SK-N-SH treated with all-trans-retinoic acid at 6 μM for 48 hours (cell line): ENCODE measurements around the gene FIGLA.

ENCODE experiments used
- ATAC-seq: fragments of 200-7000 bp; cut with Tn5 transposase; 3 replicates; pipeline ENCODE4 v1.9.1; 2020; ENCODE audit warnings: mild to moderate bottlenecking, moderate library complexity
- ARNTL ChIP-seq: fragments of 450-650 bp; formaldehyde crosslinking; IDR thresholded peaks from 2 replicates; pipeline ENCODE4 v1.5.0; 2020; ENCODE audit warnings: low read depth, mild to moderate bottlenecking, moderate library complexity, borderline replicate concordance
- BACH2 ChIP-seq: fragments of 250-450 bp; sonication (Bioruptor Pico); IDR thresholded peaks from 2 replicates; pipeline ENCODE4 v1.9.0; 2021; ENCODE audit warnings: mild to moderate bottlenecking, borderline replicate concordance
- CREB5 ChIP-seq: fragments of 250-450 bp; sonication (Bioruptor Pico); IDR thresholded peaks from 2 replicates; pipeline ENCODE4 v1.5.1; 2020; ENCODE audit warnings: low read depth, mild to moderate bottlenecking, moderate library complexity
- CSDC2 ChIP-seq: fragments of 250-450 bp; sonication (Bioruptor Pico); IDR thresholded peaks from 2 replicates; pipeline ENCODE4 v1.5.0; 2020; ENCODE audit warnings: mild to moderate bottlenecking, moderate library complexity
- CSRNP3 ChIP-seq: fragments of 250-450 bp; sonication (Bioruptor Pico); IDR thresholded peaks from 2 replicates; pipeline ENCODE4 v1.5.1; 2021; ENCODE audit warnings: mild to moderate bottlenecking, moderate library complexity
- ESRRG ChIP-seq: fragments of 250-450 bp; sonication (Bioruptor Pico); IDR thresholded peaks from 2 replicates; pipeline ENCODE4 v1.6.1; 2021; ENCODE audit warnings: mild to moderate bottlenecking
- GLIS3 ChIP-seq: fragments of 250-450 bp; sonication (Bioruptor Pico); IDR thresholded peaks from 2 replicates; pipeline ENCODE4 v1.5.0; 2020; ENCODE audit warnings: mild to moderate bottlenecking, moderate library complexity
- ISL1 ChIP-seq: fragments of 250-450 bp; sonication (Bioruptor Pico); IDR thresholded peaks from 2 replicates; pipeline ENCODE4 v2.1.2; 2022; ENCODE audit warnings: mild to moderate bottlenecking, moderate library complexity
- PATZ1 ChIP-seq: fragments of 250-450 bp; sonication (Bioruptor Pico); IDR thresholded peaks from 2 replicates; pipeline ENCODE4 v1.8.0; 2020; ENCODE audit warnings: mild to moderate bottlenecking, moderate library complexity, borderline replicate concordance
- POU6F1 ChIP-seq: fragments of 250-450 bp; sonication (Bioruptor Pico); IDR thresholded peaks from 2 replicates; pipeline ENCODE4 v1.8.0; 2021; ENCODE audit warnings: low read depth, mild to moderate bottlenecking, moderate library complexity, borderline replicate concordance
- PPARA ChIP-seq: fragments of 250-450 bp; sonication (Bioruptor Pico); IDR thresholded peaks from 2 replicates; pipeline ENCODE4 v1.5.0; 2020; ENCODE audit warnings: mild to moderate bottlenecking, borderline replicate concordance
- RARB ChIP-seq: fragments of 250-450 bp; sonication (Bioruptor Pico); IDR thresholded peaks from 2 replicates; pipeline ENCODE4 v1.8.0; 2021; ENCODE audit warnings: mild to moderate bottlenecking, moderate library complexity
- SNAI2 ChIP-seq: fragments of 250-450 bp; sonication (Bioruptor Pico); IDR thresholded peaks from 2 replicates; pipeline ENCODE4 v1.5.0; 2020; ENCODE audit warnings: mild to moderate bottlenecking, moderate library complexity
- TCF4 ChIP-seq: fragments of 250-450 bp; sonication (Bioruptor Pico); IDR thresholded peaks from 2 replicates; pipeline ENCODE4 v1.8.0; 2021; ENCODE audit warnings: mild to moderate bottlenecking, moderate library complexity, borderline replicate concordance
- TOX ChIP-seq: fragments of 250-450 bp; sonication (Bioruptor Pico); IDR thresholded peaks from 2 replicates; pipeline ENCODE4 v1.8.0; 2021; ENCODE audit warnings: mild to moderate bottlenecking, moderate library complexity, borderline replicate concordance
- TSHZ2 ChIP-seq: fragments of 250-450 bp; sonication (Bioruptor Pico); IDR thresholded peaks from 2 replicates; pipeline ENCODE4 v1.5.0; 2020; ENCODE audit warnings: mild to moderate bottlenecking, moderate library complexity
- ZC3H10 ChIP-seq: fragments of 250-450 bp; sonication (Bioruptor Pico); IDR thresholded peaks from 2 replicates; pipeline ENCODE4 v1.5.1; 2021; ENCODE audit warnings: mild to moderate bottlenecking, moderate library complexity
- ZFP3 ChIP-seq: fragments of 250-450 bp; sonication (Bioruptor Pico); IDR thresholded peaks from 2 replicates; pipeline ENCODE4 v1.5.0; 2020; ENCODE audit warnings: mild to moderate bottlenecking, moderate library complexity
- ZFP30 ChIP-seq: fragments of 450-650 bp; formaldehyde crosslinking; IDR thresholded peaks from 2 replicates; pipeline ENCODE4 v1.5.0; 2022; ENCODE audit warnings: mild to moderate bottlenecking, moderate library complexity
- ZNF70 ChIP-seq: fragments of 450-650 bp; formaldehyde crosslinking; IDR thresholded peaks from 2 replicates; pipeline ENCODE4 v1.5.0; 2020; ENCODE audit warnings: mild to moderate bottlenecking, moderate library complexity
- ZNF8 ChIP-seq: fragments of 450-650 bp; formaldehyde crosslinking; IDR thresholded peaks from 2 replicates; pipeline ENCODE4 v1.5.0; 2020; ENCODE audit warnings: mild to moderate bottlenecking, moderate library complexity

FIGLA gene

GRCh38 chr2:70807102-70807827 lies 16.8 kb upstream of the FIGLA start (continued):
- no peak for TF ChIP-seq CREB5 (CRISPR knock-in tag)

GRCh38 chr2:70806620-70807019 lies 16.2 kb upstream of the FIGLA start:
- ATAC-seq: no peak
- no peak for TF ChIP-seq SNAI2 (CRISPR knock-in tag)
- no peak for TF ChIP-seq PATZ1 (CRISPR knock-in tag)
- no peak for TF ChIP-seq TSHZ2
- no peak for TF ChIP-seq POU6F1
- no peak for TF ChIP-seq ZC3H10
- TF ChIP-seq RARB (CRISPR knock-in tag): no peak
- TF ChIP-seq ZFP30: no peak
- TF ChIP-seq ISL1: no peak
- TF ChIP-seq ZNF8 (CRISPR knock-in tag): no peak
- no peak for TF ChIP-seq GLIS3
- no peak for TF ChIP-seq CSRNP3 (CRISPR knock-in tag)
- TF ChIP-seq CREB5 (CRISPR knock-in tag): no peak
- no peak for TF ChIP-seq BACH2 (CRISPR knock-in tag)
- no peak for TF ChIP-seq CSDC2 (CRISPR knock-in tag)
- TF ChIP-seq ZFP3 (CRISPR knock-in tag): no peak
- TF ChIP-seq TOX (CRISPR knock-in tag): no peak
- no peak for TF ChIP-seq ARNTL (CRISPR knock-in tag)
- TF ChIP-seq PPARA: no peak
- TF ChIP-seq ESRRG (CRISPR knock-in tag): no peak
- TF ChIP-seq ZNF70 (CRISPR knock-in tag): no peak
- TF ChIP-seq, all 23 proteins: peak for 0

- no peak for ATAC-seq
- TF ChIP-seq PPARA (no peak), TSHZ2 (no peak), TCF4 (no peak), ZNF70 (CRISPR knock-in tag) (no peak), ZFP30 (no peak), ZNF8 (CRISPR knock-in tag) (no peak), ESRRG (CRISPR knock-in tag) (no peak), GLIS3 (no peak), ZFP3 (CRISPR knock-in tag) (no peak), CREB5 (CRISPR knock-in tag) (no peak), SNAI2 (CRISPR knock-in tag) (no peak), ZC3H10 (no peak), RARB (CRISPR knock-in tag) (no peak), BACH2 (CRISPR knock-in tag) (no peak)
- TF ChIP-seq, all 23 proteins: peak for 0
Measured at GRCh38 chr2:70806013-70806412, 15.6 kb upstream of the FIGLA start.
